UCSD-AML1 (cell line): ENCODE data around the gene ANKRD10.

Experiments used
- DNase-seq: peaks from one replicate; lab custom pipeline; 2025; ENCODE audit not compliant: unreplicated experiment; lab: John Stamatoyannopoulos, UW

Gene ANKRD10

GRCh38 chr13:110834572-110834971 is 80.3 kb downstream of the ANKRD10 start:
- no peak for DNase-seq

GRCh38 chr13:110832531-110832930 is 82.3 kb downstream of the ANKRD10 start:
- no peak for DNase-seq

- no peak for DNase-seq
Observed at GRCh38 chr13:110832205-110832479, 82.7 kb downstream of the ANKRD10 start.

GRCh38 chr13:110831437-110832204 is 83.2 kb downstream of the ANKRD10 start:
- DNase-seq: no peak

GRCh38 chr13:110830800-110831371 is 84.0 kb downstream of the ANKRD10 start:
- DNase-seq: no peak

GRCh38 chr13:110830331-110830730 is 84.5 kb downstream of the ANKRD10 start:
- no peak for DNase-seq

GRCh38 chr13:110829486-110829885 is 85.4 kb downstream of the ANKRD10 start:
- DNase-seq: no peak

- no peak for DNase-seq
Observed at GRCh38 chr13:110828705-110829104, 86.2 kb downstream of the ANKRD10 start.
